GM12873 (cell line): ENCODE measurements around the gene COX6A2.

Source experiments
- CTCF ChIP-seq: IDR thresholded peaks from 2 replicates; pipeline ENCODE4 v1.5.1; 2012; ENCODE audit warnings: low read depth, mild to moderate bottlenecking, moderate library complexity, low read length, control low read depth; ENCODE audit not compliant: insufficient read depth; ENCODE audit errors: missing control alignments

The COX6A2 gene

GRCh38 chr16:31411024-31411844, 16.9 kb downstream of the COX6A2 start:
- TF ChIP-seq CTCF, result no peak

- TF ChIP-seq CTCF, result no peak
Measured at GRCh38 chr16:31410082-31410481, 18.1 kb downstream of the COX6A2 start.

GRCh38 chr16:31409433-31409832, 18.7 kb downstream of the COX6A2 start:
- no peak for TF ChIP-seq CTCF

GRCh38 chr16:31407406-31407805, 20.8 kb downstream of the COX6A2 start:
- no peak for TF ChIP-seq CTCF

- TF ChIP-seq CTCF, result no peak
Measured at GRCh38 chr16:31404353-31405064, 23.7 kb downstream of the COX6A2 start.

- no peak for TF ChIP-seq CTCF
Measured at GRCh38 chr16:31403590-31404352, 24.4 kb downstream of the COX6A2 start.

GRCh38 chr16:31402687-31403086, 25.5 kb downstream of the COX6A2 start:
- no peak for TF ChIP-seq CTCF
